ENCODE results near the gene OGDH.
"Not testable (repeated sequence)": the region's sequence is repeated elsewhere in the genome, so short reads cannot be mapped to it uniquely, and the experiment has no call there.

OGDH gene

DNA sequence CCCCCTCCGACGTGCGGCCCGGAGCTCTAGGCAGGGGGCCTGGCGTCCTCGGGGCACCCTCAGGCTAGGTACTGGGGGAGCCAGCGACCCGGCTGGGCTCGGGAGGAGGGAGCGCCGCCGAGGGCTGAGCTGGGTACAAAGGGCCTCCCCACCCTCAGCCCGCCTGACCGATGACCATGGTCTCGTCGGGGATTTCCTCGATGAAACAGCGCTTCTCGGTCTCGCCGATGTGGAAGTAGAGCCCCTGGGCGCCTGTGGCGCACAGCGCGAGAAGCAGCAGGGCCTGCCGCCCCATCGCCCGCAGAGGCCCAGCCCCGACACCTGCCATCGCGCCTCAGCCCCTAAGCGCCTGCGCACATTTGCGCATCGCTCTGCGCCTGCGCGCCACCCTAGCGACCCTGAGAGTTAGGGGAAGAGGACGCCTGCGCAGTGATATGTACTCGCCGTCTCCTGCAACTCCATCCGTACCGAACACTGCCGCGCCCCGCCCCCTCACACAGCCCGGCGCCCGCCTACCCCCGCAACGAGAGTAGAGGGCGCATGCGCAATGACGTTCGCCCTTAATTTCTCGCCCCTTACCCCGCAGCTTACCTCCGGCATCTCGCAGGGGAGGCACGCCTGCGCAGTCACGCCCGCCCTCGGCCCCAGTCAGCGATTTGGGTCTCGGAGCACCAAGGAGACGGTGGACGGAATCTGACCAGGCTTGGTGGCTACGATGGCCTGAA lies 24.4 kb upstream of the OGDH start, which contains the start of gene TMED4:
TMED4 (minus strand) TSS at position 353 of the 725 bp plus-strand sequence; CDS start at position 328, 25 bp downstream.
- DNase-seq: peak; percentile 99

DNA sequence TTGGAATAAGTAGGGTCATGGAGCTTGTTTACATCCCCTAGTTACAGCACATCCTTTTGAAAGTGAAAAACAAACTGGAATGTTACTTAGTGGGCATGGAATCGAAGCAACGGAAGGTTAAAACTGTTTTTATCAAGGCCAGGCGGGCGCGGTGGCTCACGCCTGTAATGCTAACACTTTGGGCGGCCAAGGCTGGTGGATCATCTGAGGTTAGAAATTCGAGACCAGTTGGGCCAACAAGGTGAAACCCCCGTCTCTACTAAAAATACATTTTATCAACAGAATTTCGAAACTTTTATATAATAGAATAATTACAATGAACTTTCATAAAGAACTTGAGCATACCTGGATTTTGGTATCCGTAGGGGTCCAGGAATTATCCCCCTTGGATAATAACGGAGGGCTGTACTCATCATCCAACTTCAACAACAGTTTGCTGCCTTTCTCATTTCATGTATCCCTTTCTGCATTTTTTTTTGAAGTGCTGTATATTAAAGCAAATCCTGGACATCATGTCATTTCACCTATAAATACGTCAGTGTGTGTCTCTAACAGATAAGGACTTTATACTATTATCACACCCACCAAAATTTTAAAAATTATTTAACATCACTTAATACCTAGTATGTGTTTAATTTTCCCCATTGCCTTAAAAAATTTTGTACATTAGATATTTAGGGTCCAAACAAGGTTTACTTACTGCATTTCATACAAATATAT lies 23.1 kb upstream of the OGDH start:
- DNase-seq: no peak

DNA sequence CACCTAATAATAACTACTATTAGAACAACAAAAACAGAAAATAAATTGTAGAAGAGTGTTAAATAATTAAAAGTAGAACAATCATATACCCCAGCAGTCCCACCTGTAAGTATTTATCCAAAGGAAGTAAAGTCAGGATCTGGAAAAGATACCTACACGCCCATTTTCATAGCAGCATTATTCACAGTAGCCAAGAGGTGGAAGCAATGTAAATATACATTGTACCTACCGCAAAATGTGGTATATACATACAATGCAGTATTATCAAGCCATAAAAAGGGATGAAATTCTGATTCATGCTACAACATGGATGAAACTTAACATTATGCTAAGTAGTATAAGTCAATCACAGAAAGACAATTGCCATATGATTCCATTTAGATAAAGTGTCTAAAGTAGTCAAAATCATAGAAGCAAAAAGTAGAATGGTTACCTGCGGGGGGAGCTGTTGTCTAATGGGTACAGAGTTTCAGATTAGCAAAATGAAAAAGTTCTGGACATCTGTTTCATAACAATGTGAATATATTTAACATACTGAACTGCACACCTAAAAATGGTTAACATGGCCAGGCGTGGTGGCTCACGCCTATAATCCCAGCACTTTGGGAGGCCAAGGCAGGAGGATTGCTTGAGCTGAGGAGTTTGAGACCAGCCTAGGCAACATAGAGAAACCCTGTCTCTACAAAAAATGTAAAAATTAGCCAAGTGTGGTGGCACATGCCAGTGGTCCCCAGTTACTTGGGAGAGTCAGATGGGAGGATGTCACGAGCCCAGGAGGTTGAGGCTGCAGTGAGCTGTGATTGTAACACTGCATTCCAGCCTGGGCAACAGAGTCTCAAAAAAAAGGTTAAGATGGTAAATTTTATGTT lies 18.4 kb upstream of the OGDH start:
- DNase-seq: peak; percentile 31

DNA sequence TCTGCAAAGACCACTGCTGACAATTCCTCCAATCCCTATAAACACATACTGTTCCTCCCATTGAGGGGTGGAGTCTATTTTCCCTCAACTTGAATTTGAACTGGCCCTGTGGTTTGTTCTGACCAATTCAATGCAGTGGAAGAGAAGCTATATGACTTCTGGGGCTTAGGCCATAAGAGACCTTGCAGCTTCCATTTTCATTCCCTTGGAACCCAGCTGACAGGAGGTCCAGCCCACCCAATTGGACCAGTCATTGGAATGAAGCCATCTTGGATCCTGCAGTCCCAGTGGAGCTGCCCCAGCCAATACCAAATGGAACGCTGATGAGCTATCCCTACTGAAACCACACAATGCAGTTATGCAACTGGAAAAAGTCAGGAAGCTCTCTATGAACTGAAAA lies 15.5 kb upstream of the OGDH start:
- DNase-seq: no peak

DNA sequence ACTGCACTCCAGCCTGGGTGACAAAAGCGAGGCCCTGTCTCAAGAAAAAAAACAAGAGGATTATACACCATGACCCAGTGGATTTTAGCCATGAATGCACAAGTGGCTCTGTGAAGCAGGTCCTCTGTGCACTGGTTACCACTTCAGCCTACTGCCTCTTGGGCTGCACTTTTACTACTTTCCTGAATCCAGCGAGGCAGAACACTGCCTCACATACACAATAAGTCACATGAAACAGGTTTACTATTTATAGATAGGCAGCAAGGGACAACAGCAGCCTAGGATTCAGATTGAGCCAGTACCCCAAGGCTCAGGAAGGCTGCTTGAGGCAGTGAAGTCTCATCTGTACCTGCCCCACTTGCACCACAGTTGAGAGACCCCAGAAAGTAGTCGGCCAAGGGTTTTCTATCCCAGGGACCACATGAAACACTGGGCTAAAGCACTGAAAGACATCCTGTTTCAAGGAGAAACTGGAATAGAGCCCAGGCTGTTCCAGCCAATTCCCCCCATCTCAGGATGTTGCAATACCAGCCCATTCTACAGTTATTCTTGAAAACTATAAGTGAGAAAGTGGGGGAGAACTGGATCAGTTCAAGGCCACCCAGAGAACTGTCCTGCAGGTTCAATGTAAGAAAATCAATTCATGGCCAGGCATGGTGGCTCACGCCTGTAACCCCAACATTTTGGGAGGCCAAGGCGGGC lies 10.3 kb upstream of the OGDH start:
- DNase-seq: no peak

DNA sequence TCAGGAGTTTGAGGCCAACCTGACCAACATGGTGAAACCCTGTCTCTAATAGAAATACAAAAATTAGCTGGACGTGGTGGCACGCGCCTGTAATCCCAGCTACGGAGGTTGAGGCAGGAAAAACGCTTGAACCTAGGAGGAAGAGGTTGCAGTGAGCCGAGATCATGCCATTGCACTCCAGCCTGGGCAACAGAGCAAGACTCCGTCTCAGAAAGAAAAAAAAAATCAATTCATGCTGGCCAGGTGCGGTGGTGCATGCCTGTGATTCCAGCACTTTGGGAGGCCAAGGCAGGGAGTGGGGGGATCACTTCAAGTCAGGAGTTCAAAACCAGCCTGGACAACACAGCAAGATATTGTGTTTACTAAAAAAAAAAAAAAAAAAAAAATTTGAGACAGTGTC lies 9.2 kb upstream of the OGDH start:
- not testable (repeated sequence) for DNase-seq

DNA sequence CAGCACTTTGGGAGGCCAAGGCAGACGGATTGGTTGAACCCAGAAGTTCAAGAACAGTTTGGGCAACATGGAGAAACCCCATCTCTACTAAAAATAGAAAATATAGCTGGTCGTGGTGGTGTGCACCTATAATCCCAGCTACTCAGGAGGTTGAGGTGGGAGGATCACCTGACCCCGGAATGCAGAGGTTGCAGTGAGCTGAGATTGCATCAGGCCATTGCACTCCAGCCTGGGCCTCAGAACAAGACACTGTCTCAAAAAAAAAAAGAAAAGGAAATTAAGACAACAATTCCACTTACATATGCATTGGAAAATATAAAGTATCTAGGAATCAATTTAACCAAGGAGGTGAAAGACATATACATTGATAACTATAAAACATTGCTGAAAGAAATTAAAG lies 7.2 kb upstream of the OGDH start:
- no peak for DNase-seq

DNA sequence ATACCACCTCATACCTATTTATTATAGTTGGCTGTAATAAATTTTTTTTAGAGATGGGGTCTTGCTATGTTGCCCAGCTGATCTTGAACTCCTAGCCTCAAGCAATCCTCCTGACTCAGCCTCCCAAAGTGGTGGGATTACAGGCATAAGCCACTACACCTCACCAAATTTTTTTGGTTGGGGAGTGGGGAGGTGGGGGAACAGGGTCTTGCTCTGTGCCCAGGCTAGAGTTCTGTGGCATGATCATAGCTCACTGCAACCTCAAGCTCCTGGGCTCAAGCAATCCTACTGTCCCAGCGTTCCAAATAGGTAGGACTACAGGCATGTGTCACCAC lies 3.9 kb upstream of the OGDH start:
- no peak for DNase-seq

DNA sequence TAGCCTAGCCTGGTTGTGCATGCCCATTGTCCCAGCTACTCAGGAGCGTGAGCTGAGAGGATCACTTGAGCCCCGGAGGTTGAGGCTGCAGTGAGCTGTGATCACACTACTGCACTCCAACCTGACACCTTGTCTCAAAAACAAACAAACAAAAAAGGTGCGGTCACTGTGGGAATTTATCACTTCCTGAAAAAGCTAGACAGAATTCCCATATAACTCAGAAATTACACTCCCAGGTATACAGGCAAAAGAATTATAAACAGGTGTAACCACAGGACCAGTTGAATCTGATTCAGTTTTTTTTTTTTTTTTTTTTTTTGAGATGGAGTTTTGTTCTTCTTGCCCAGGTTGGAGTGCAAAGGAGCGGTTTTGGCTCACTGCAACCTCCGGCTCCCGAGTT lies 3.2 kb upstream of the OGDH start:
- no peak for DNase-seq

DNA sequence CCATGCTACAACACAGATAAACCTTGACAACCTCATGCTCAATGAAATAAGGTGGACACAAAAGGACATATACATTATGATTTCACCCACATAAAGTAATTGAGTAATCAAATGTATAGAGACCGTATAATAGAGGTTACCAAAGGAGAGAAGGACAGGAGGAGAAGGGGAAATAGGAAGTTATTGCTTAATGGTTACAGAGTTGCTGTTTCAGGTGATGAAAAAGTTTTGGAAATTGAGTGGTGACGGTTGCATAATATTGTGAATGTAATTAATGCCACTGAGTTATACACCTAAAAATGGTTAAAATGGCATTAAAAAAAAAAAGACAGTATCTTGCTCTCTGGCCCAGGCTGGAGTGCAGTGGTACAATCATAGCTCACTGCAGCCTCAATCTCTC lies 1.5 kb upstream of the OGDH start:
- DNase-seq: no peak

DNA sequence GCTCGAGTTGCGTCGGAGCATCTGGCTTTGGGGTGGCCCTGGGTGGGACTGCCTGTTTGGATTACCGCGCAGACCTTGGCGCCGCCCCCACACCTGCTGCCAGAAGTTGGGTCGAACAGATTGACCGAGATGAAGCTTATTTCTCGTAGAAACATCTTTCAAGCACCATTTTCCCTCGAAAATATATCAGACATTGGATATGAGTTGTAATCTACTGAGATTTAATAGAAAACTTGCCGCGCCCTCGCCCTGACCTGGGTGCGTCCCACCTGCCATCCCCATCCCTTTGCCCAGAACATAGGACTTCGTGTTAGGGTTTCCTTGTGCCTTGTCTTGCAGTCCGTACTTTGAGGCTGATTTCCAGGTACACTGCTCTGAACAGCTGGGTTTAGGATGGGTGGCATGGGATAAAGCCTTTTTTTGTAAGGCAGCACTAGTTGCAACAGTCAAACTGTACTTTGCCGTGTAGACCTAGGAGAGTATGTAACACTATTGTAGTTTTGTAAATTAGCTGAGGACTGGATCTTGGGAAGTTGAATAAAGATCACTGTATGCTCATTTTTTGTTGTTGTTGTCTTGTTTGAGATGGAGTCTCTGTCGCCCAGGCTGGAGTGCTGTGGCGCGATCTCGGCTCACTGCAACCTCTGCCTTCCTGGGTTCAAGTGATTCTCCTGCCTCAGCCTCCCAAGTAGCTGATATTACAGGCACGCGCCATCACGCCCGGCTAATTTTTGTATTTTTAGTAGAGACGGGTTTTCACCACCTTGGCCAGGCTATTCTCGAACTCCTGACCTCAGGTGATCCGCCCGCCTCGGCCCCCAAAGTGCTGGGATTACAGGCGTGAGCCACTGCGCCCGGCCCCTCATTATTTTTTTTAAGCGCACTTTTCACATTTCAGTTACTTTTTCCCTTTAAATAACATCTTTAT lies 978 bp downstream of the OGDH start:
- no peak for DNase-seq

DNA sequence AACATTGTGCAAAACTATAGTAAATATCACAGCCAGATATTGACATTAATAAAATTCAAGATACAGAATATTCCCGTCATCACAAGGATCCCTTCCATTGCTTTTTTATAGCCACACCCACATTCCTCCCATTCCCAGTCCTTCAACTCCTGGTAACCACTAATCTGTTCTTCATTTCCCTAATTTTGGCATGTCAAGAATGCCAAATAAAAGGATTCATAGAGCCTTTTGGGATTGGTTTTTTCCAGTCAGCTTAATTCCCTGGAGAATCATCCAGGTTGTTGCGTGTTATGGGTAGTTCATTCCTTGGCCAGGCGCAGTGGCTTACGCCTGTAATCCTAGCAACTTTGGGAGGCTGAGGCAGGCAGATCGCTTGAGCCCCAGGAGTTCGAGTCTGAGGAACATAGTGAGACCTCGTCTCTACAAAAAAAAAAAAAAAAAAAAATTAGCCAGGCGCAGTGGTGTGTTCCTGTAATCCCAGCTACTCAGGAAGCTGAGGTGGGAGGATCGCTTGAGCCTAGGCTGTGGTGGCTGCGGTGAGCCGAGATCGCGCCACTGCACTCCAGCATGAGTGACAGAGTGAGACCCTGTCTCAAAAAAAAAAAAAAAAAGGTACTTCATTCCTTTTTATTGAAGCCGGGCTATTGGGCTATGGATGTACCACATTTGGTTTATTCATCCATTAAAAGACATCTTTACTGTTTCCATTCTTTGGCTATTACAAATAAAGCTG lies 2.7 kb downstream of the OGDH start:
- no peak for DNase-seq

DNA sequence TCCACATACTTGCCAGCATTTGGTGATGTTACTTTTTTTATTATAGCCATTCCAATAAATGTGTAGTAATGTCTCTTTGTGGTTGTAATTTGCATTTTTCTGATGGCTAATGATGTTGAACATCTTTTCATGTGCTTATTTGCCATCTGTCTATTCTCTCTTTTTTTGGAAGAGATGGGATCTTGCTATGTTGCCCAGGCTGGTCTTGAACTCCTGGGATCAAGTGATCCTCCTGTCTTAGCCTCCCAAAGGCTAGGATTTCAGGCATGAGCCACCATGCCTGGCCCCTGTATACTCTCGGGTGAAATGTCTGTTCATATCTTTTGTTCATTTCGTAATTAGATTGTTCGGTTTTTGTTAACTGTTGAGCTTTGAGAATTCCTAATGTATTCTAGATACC lies 3.4 kb downstream of the OGDH start:
- DNase-seq: no peak

DNA sequence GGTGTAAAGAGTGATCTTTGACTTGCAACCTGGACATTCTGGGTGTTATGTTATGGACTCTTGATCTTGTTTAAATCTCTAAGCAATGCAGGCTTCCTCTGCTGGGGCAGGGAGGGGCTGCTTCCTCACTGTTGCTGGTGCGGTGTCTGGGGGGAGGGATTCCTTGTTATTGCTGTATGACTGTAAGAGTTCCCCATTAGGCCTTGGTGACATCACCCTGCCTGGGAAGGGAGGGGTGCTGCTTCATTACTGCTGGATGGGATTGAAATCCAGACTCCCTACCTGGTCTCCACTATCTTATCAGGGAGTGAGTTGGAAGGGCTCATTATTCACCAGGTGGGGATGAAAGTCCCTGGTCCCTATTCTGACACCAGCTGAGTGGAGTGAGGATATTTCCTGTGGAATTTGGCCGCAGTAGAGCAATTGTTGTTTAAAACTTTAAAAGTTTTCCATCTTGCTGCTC lies 8.8 kb downstream of the OGDH start:
- no peak for DNase-seq

DNA sequence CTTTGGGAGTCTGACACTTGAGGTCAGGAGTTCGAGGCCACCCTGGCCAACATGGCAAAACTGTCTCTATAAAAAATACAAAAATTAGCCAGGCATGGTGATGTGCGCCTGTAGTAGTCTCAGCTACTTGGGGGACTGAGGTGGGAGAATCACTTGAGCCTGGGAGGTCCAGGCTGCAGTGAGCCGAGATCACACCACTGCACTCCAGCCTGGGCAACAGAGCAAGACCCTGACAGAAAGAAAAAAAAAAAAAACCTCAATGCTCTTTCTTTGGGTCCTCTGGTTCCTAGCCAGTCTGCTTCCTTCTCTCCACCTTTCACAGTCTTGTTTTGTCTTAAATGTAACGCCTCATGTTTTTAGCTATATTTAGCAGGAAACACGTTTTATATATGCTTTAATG lies 9.4 kb downstream of the OGDH start:
- DNase-seq: no peak

DNA sequence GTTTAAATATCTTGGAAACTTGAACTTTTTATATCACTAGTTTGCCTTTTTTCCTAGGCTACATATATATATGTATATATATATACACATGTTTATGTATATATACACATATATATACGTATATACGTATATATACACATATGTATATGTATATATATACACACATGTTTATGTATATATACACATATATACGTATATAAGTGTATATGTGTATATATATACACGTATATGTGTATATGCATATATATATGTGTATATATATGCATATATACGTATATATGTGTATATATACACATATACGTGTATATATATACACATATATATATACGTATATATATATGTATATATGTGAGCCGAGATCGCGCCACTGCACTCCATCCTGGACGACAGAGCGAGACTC lies 10.1 kb downstream of the OGDH start:
- DNase-seq: no peak

DNA sequence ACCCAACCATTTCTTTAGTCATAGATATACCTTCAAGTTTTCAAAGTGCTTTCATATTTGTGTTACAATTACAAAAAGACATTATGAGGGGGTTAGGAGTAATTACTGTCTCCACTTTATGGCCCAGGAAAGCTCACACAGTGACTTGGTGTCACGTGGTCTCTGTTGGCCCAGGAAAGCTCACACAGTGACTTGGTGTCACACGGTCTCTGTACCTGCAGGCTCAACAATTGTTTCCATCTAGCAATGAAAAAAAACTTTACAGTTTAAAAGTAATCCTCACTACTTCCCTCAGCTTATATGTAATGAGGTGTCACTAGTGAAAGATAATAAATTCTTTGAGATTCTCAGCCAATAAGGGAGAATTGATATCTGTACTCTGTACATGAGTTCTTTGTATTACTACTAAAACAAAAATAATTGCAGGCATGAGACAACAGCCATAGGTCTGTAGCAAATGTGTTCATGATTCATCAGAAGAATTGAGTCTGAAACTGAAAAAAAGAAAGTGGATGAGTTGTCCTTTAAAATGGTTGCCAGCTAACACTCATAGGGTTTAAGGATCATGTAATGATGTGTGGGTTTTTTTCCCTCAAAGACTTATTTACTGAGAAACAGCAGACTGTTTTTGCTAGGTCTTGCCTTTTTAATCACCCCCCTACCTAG lies 10.9 kb downstream of the OGDH start:
- no peak for DNase-seq

DNA sequence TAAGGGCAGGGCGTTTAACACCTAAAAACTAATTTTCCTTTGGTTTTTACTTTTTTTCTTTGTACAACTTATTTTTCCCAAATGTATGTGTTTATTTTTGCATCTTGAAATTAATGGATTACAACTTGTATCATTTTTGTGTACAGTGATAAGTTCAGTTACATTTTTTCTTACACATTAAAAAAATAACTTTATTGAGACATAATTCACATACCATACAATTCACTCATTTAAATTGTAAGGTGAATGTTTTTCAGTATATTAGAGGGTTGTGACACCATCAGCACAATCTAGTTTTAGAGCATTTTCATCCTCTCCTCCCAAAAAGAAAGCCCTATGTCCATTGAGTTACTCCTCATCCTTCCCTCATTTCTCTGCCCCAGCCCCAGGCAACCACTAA lies 11.6 kb downstream of the OGDH start:
- no peak for DNase-seq

DNA sequence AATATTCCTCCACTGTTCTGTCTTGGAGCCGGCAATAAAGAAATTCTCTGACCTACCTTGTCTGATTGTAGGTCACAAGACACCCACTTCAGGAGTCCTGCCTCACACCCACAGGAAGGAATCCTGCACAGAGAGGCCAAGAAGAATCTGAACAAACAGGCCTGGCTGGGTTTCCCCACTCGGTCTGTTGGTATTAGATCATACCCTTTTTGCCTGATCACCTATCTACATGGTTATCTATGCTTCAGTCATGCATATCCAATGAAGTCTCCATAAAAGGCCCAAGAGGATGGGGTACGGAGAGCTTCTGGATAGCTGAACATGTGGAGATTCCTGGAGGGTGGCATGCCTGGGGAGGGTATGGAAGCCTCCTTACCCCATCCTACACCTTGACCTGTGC lies 12.3 kb downstream of the OGDH start:
- no peak for DNase-seq

DNA sequence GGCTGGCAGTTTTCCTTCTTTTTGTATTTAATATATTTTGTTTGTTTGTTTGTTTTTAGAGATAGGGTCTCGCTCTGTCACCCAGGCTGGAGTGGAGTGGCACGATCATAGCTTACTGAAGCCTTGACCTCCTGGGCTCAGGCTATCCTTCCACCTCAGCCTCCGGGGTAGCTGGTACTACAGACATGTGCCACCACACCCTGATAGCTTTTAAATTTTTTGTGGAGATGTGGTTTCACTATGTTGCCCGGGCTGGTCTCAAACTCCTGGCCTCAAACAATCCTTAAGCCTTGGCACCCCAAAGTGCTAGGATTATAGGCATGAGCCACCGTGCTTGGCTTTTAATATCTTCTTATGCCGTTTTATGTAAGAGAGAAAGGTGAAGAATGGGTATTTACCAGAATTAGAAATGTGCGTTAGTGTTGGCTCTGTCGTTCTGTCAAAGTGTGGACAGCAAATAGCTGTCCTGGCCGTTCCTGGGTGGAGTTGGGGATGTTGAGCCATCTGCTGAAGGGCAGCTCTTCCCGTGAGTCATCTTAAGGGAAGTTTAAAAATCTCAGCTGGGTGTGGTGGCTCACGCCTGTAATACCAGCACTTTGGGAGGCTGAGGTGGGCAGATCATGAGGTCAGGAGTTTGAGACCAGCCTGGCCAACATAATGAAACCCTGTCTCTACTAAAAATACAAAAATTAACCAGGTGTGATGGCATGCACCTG lies 14.8 kb downstream of the OGDH start:
- no peak for DNase-seq
